Neural cell (in vitro differentiated cells): ENCODE data around the gene POP5. TPM values are rescaled to one million over a fixed set of nuclear protein-coding genes. Genes with fewer than 3 reads are reported as not detected.

ENCODE experiments used
- H2AFZ ChIP-seq: fragments of 200-600, 300-800 bp; sonication (generic), shearing (Covaris generic); 2 replicates; pipeline ENCODE4 v1.6.0; 2014; ENCODE audit warnings: low read depth, mild to moderate bottlenecking, antibody characterized with exemption, low read length, moderate library complexity
- H3F3A ChIP-seq: fragments of 200-600 bp; shearing (Covaris generic); 2 replicates; pipeline ENCODE4 v1.6.1; 2016; ENCODE audit warnings: mild to moderate bottlenecking, moderate library complexity, mixed read lengths, antibody characterized with exemption, low read length; ENCODE audit not compliant: insufficient read depth, poor library complexity, severe bottlenecking
- H3K27ac ChIP-seq: fragments of 200-600, 300-800 bp; sonication (generic), shearing (Covaris generic); 2 replicates; pipeline ENCODE4 v1.5.1; 2014; ENCODE audit warnings: mild to moderate bottlenecking, low read length, moderate library complexity
- H3K27me3 ChIP-seq: fragments of 300-800, 200-600 bp; sonication (generic), shearing (Covaris generic); 2 replicates; pipeline ENCODE4 v1.6.0; 2014; ENCODE audit warnings: mild to moderate bottlenecking, low read depth, low read length, moderate library complexity; ENCODE audit not compliant: insufficient read depth
- H3K36me3 ChIP-seq: fragments of 300-800, 200-600 bp; sonication (generic), shearing (Covaris generic); 2 replicates; pipeline ENCODE4 v1.5.1; 2014; ENCODE audit warnings: mild to moderate bottlenecking, antibody characterized with exemption, low read length, moderate library complexity; ENCODE audit not compliant: insufficient read depth
- H3K4me2 ChIP-seq: fragments of 300-800, 200-600 bp; sonication (generic), shearing (Covaris generic); 2 replicates; pipeline ENCODE4 v1.6.0; 2014; ENCODE audit warnings: mild to moderate bottlenecking, low read length
- H3K4me3 ChIP-seq: fragments of 300-800, 200-600 bp; sonication (generic), shearing (Covaris generic); 2 replicates; pipeline ENCODE4 v1.5.1; 2014; ENCODE audit warnings: mild to moderate bottlenecking, low read length, moderate library complexity
- H3K79me2 ChIP-seq: fragments of 200-600 bp; shearing (Covaris generic); replicated peaks from 2 replicates; pipeline ENCODE4 v1.6.0; 2014; ENCODE audit warnings: mild to moderate bottlenecking, low read length, moderate library complexity; ENCODE audit not compliant: insufficient read depth
- H3K9ac ChIP-seq: fragments of 300-800, 200-600 bp; sonication (generic), shearing (Covaris generic); 2 replicates; pipeline ENCODE4 v1.6.1; 2016; ENCODE audit warnings: mild to moderate bottlenecking, low read length, mixed read lengths
- H3K9me2 ChIP-seq: fragments of 200-600 bp; shearing (Covaris generic); 2 replicates; pipeline ENCODE4 v1.6.1; 2016; ENCODE audit warnings: mild to moderate bottlenecking, low read length, mixed read lengths; ENCODE audit not compliant: insufficient read depth
- H3K9me3 ChIP-seq: fragments of 200-600, 300-800 bp; sonication (generic), shearing (Covaris generic); 2 replicates; pipeline ENCODE4 v1.6.1; 2016; ENCODE audit warnings: mild to moderate bottlenecking, mixed run types, low read length, moderate library complexity, mixed read lengths
- H4K20me1 ChIP-seq: fragments of 200-600 bp; shearing (Covaris generic); 2 replicates; pipeline ENCODE4 v1.6.1; 2016; ENCODE audit warnings: mild to moderate bottlenecking, mixed run types; ENCODE audit not compliant: insufficient read depth
- CTCF ChIP-seq: fragments of 450-650 bp; IDR thresholded peaks from 2 replicates; pipeline ENCODE4 v1.5.1; 2014; ENCODE audit warnings: antibody characterized with exemption, mild to moderate bottlenecking, moderate library complexity; ENCODE audit not compliant: poor library complexity, severe bottlenecking
- EP300 ChIP-seq: fragments of 450-650 bp; conservative IDR thresholded peaks from 2 replicates; pipeline ENCODE4 v1.6.1; 2014; ENCODE audit warnings: antibody characterized with exemption, mild to moderate bottlenecking, moderate library complexity; ENCODE audit not compliant: poor library complexity, severe bottlenecking
- EZH2 ChIP-seq: fragments of 200-600, 300-800 bp; shearing (Covaris generic), sonication (generic); IDR thresholded peaks from 2 replicates; pipeline ENCODE4 v1.6.1; 2014; ENCODE audit warnings: antibody characterized with exemption, low read length, borderline replicate concordance, mild to moderate bottlenecking; ENCODE audit not compliant: insufficient read depth, poor library complexity, severe bottlenecking
- MXI1 ChIP-seq: fragments of 450-650 bp; conservative IDR thresholded peaks from 2 replicates; pipeline ENCODE4 v1.6.1; 2014; ENCODE audit warnings: antibody characterized with exemption, mild to moderate bottlenecking; ENCODE audit not compliant: poor library complexity, severe bottlenecking
- POLR2AphosphoS5 ChIP-seq: IDR thresholded peaks from 2 replicates; pipeline ENCODE4 v1.6.1; 2012
- RAD21 ChIP-seq: fragments of 450-650 bp; conservative IDR thresholded peaks from 2 replicates; pipeline ENCODE4 v1.6.1; 2014; ENCODE audit warnings: antibody characterized with exemption, mild to moderate bottlenecking, moderate library complexity
- REST ChIP-seq: IDR thresholded peaks from 2 replicates; pipeline ENCODE4 v1.6.1; 2012; ENCODE audit warnings: borderline replicate concordance
- SMC3 ChIP-seq: fragments of 450-650 bp; conservative IDR thresholded peaks from 2 replicates; pipeline ENCODE4 v1.6.1; 2014; ENCODE audit warnings: antibody characterized with exemption, mild to moderate bottlenecking, moderate library complexity; ENCODE audit not compliant: poor library complexity
- TAF1 ChIP-seq: IDR thresholded peaks from 2 replicates; pipeline ENCODE4 v1.6.1; 2012; ENCODE audit warnings: low read depth
- polyA plus RNA-seq: library from polyadenylated mRNA; depleted of rRNA; stranded (reverse); fragments of >200 nt; gene quantifications from 2 replicates; pipeline ENCODE4 v1.2.3, GENCODE V29; 2014

The POP5 gene
- polyA plus RNA-seq, 1 donor from 2014 or later, result 153 TPM

GRCh38 chr12:120590741-120591407 is 9.7 kb upstream of the POP5 start:
- Histone ChIP-seq H3K4me2 (no peak overlapping the region), H3K27ac (no peak overlapping the region), H3K4me3 (no peak overlapping the region), H3K79me2 (no peaks in the 10 kb centered on the region), H3K9me3 (no peaks in the 10 kb centered on the region), H3K27me3 (peaks cover 8% of the 10 kb centered on the region), H3K9me2 (no peaks in the 10 kb centered on the region), H4K20me1 (no peaks in the 10 kb centered on the region), H3K36me3 (no peaks in the 10 kb centered on the region), H3K9ac (no peak overlapping the region), H3F3A (no peaks in the 10 kb centered on the region), H2AFZ (no peak overlapping the region)
- TF ChIP-seq CTCF, result no peak
- TF ChIP-seq RAD21, result no peak
- no peak for TF ChIP-seq MXI1

GRCh38 chr12:120588948-120589930 is 8.0 kb upstream of the POP5 start:
- H3K27me3 ChIP-seq, result peaks cover 22% of the 10 kb centered on the region
- H2AFZ ChIP-seq, result no peak overlapping the region
- no peaks in the 10 kb centered on the region for H4K20me1 ChIP-seq
- no peaks in the 10 kb centered on the region for H3K9me2 ChIP-seq
- no peak overlapping the region for H3K4me2 ChIP-seq
- H3K9me3 ChIP-seq, result no peaks in the 10 kb centered on the region
- H3K9ac ChIP-seq, result no peak overlapping the region
- H3F3A ChIP-seq, result no peaks in the 10 kb centered on the region
- no peak overlapping the region for H3K27ac ChIP-seq
- no peak overlapping the region for H3K4me3 ChIP-seq
- TF ChIP-seq MXI1, result no peak
- TF ChIP-seq CTCF, result no peak
- no peak for TF ChIP-seq EZH2
- no peak for TF ChIP-seq EP300
- TF ChIP-seq REST, result no peak
- TF ChIP-seq TAF1, result no peak
- no peak for TF ChIP-seq SMC3
- TF ChIP-seq RAD21, result no peak
- TF ChIP-seq POLR2AphosphoS5, result no peak
- H3K79me2 ChIP-seq, result no peaks in the 10 kb centered on the region
- no peaks in the 10 kb centered on the region for H3K36me3 ChIP-seq
